GM23338 (cell line): Measurements from ENCODE around the gene AGAP2.

ENCODE experiments used
- CREB1 ChIP-seq: fragments of 250-450 bp; sonication (Bioruptor Pico); IDR thresholded peaks from 2 replicates; pipeline ENCODE4 v1.5.0; 2020; ENCODE audit warnings: low read depth, mild to moderate bottlenecking, moderate library complexity
- CTCF ChIP-seq, 2 experiments: fragments of 200-600 bp in 1 of 2; sonication (generic) in 1 of 2; conservative IDR thresholded peaks; 2 replicates each; pipeline versions ENCODE4 v1.5.1 to v1.6.1; 2016 to 2017; ENCODE audit warnings: antibody characterized with exemption in 2 of 2, low read depth in 2 of 2, mild to moderate bottlenecking in 2 of 2, moderate library complexity in 1 of 2
- EZH2 ChIP-seq: fragments of 200-600 bp; sonication (generic); IDR thresholded peaks from one replicate; pipeline ENCODE4 v1.8.0; 2017; ENCODE audit warnings: antibody characterized with exemption, mild to moderate bottlenecking, low read depth; ENCODE audit not compliant: unreplicated experiment
- POLR2AphosphoS5 ChIP-seq: IDR thresholded peaks from 2 replicates; pipeline ENCODE4 v1.6.1; 2016; ENCODE audit warnings: antibody characterized with exemption, low read depth
- REST ChIP-seq: IDR thresholded peaks from one replicate; pipeline ENCODE4 v1.6.1; 2018; ENCODE audit warnings: antibody characterized with exemption; ENCODE audit not compliant: unreplicated experiment

GRCh38 chr12:57726884-57727757 is 11.4 kb downstream of the AGAP2 start:
- TF ChIP-seq CTCF (conservative IDR thresholded peaks at IDR 0.05; ENCODE audit: low read depth in 2 of 2) (no peak), EZH2 (peak; percentile 38), POLR2AphosphoS5 (no peak), REST (peak; percentile 78), CREB1 (CRISPR knock-in tag) (no peak)
